Measurements from ENCODE around the gene CCZ1B.
"Not testable (repeated sequence)": the region's sequence is repeated elsewhere in the genome, so short reads cannot be mapped to it uniquely, and the experiment has no call there.

Gene CCZ1B

GRCh38 chr7:6853681-6854080, 27.6 kb upstream of the CCZ1B start:
- not testable (repeated sequence) for H3K4me3 ChIP-seq (ENCODE audit: low read length in 2 of 2)

GRCh38 chr7:6849127-6849526, 23.1 kb upstream of the CCZ1B start:
- not testable (repeated sequence) for H3K4me3 ChIP-seq (ENCODE audit: low read length in 2 of 2); H3K9ac ChIP-seq (ENCODE audit: low read length in 2 of 2); H3K27me3 ChIP-seq (ENCODE audit: control insufficient read depth in 1 of 2, insufficient read depth in 2 of 2, low read length in 2 of 2); H3K9me3 ChIP-seq (ENCODE audit: control insufficient read depth in 2 of 2, low read length in 2 of 2); H3K4me1 ChIP-seq (ENCODE audit: control insufficient read depth, insufficient read depth, low read length); H3K36me3 ChIP-seq (ENCODE audit: control insufficient read depth in 2 of 2, insufficient read depth in 2 of 2, low read length in 2 of 2); H3K27ac ChIP-seq (ENCODE audit: low read length)

More at GRCh38 chr7:6853681-6854080, 27.6 kb upstream of the CCZ1B start:
- H3K4me1 ChIP-seq (ENCODE audit: control insufficient read depth, insufficient read depth, low read length); H3K36me3 ChIP-seq (ENCODE audit: control insufficient read depth in 2 of 2, insufficient read depth in 2 of 2, low read length in 2 of 2); H3K27ac ChIP-seq (ENCODE audit: low read length); H3K9ac ChIP-seq (ENCODE audit: low read length in 2 of 2); H3K9me3 ChIP-seq (ENCODE audit: control insufficient read depth in 2 of 2, low read length in 2 of 2); H3K27me3 ChIP-seq (ENCODE audit: control insufficient read depth in 1 of 2, insufficient read depth in 2 of 2, low read length in 2 of 2): not testable (repeated sequence)

GRCh38 chr7:6847751-6848150, 21.7 kb upstream of the CCZ1B start:
- H3K9me3 ChIP-seq (ENCODE audit: control insufficient read depth in 2 of 2, low read length in 2 of 2); H3K4me3 ChIP-seq (ENCODE audit: low read length in 2 of 2); H3K27me3 ChIP-seq (ENCODE audit: control insufficient read depth in 1 of 2, insufficient read depth in 2 of 2, low read length in 2 of 2); H3K36me3 ChIP-seq (ENCODE audit: control insufficient read depth in 2 of 2, insufficient read depth in 2 of 2, low read length in 2 of 2); H3K9ac ChIP-seq (ENCODE audit: low read length in 2 of 2); H3K4me1 ChIP-seq (ENCODE audit: control insufficient read depth, insufficient read depth, low read length); H3K27ac ChIP-seq (ENCODE audit: low read length): not testable (repeated sequence)

GRCh38 chr7:6845971-6846449, 19.9 kb upstream of the CCZ1B start:
- not testable (repeated sequence) for H3K27me3 ChIP-seq (ENCODE audit: control insufficient read depth in 1 of 2, insufficient read depth in 2 of 2, low read length in 2 of 2); H3K4me1 ChIP-seq (ENCODE audit: control insufficient read depth, insufficient read depth, low read length); H3K27ac ChIP-seq (ENCODE audit: low read length); H3K4me3 ChIP-seq (ENCODE audit: low read length in 2 of 2); H3K9me3 ChIP-seq (ENCODE audit: control insufficient read depth in 2 of 2, low read length in 2 of 2); H3K9ac ChIP-seq (ENCODE audit: low read length in 2 of 2); H3K36me3 ChIP-seq (ENCODE audit: control insufficient read depth in 2 of 2, insufficient read depth in 2 of 2, low read length in 2 of 2)

- not testable (repeated sequence) for H3K9ac ChIP-seq (ENCODE audit: low read length in 2 of 2); H3K27ac ChIP-seq (ENCODE audit: low read length); H3K4me3 ChIP-seq (ENCODE audit: low read length in 2 of 2); H3K27me3 ChIP-seq (ENCODE audit: control insufficient read depth in 1 of 2, insufficient read depth in 2 of 2, low read length in 2 of 2); H3K4me1 ChIP-seq (ENCODE audit: control insufficient read depth, insufficient read depth, low read length); H3K36me3 ChIP-seq (ENCODE audit: control insufficient read depth in 2 of 2, insufficient read depth in 2 of 2, low read length in 2 of 2); H3K9me3 ChIP-seq (ENCODE audit: control insufficient read depth in 2 of 2, low read length in 2 of 2)
These were observed 17.6 kb upstream of the CCZ1B start for GRCh38 chr7:6843654-6844053.

GRCh38 chr7:6843092-6843491, 17.0 kb upstream of the CCZ1B start:
- H3K27ac ChIP-seq (ENCODE audit: low read length); H3K27me3 ChIP-seq (ENCODE audit: control insufficient read depth in 1 of 2, insufficient read depth in 2 of 2, low read length in 2 of 2); H3K4me3 ChIP-seq (ENCODE audit: low read length in 2 of 2); H3K9me3 ChIP-seq (ENCODE audit: control insufficient read depth in 2 of 2, low read length in 2 of 2); H3K9ac ChIP-seq (ENCODE audit: low read length in 2 of 2); H3K36me3 ChIP-seq (ENCODE audit: control insufficient read depth in 2 of 2, insufficient read depth in 2 of 2, low read length in 2 of 2); H3K4me1 ChIP-seq (ENCODE audit: control insufficient read depth, insufficient read depth, low read length): not testable (repeated sequence)

GRCh38 chr7:6842278-6842921, 16.3 kb upstream of the CCZ1B start:
- not testable (repeated sequence) for H3K27me3 ChIP-seq (ENCODE audit: control insufficient read depth in 1 of 2, insufficient read depth in 2 of 2, low read length in 2 of 2); H3K9ac ChIP-seq (ENCODE audit: low read length in 2 of 2); H3K36me3 ChIP-seq (ENCODE audit: control insufficient read depth in 2 of 2, insufficient read depth in 2 of 2, low read length in 2 of 2); H3K4me1 ChIP-seq (ENCODE audit: control insufficient read depth, insufficient read depth, low read length); H3K4me3 ChIP-seq (ENCODE audit: low read length in 2 of 2); H3K9me3 ChIP-seq (ENCODE audit: control insufficient read depth in 2 of 2, low read length in 2 of 2); H3K27ac ChIP-seq (ENCODE audit: low read length)

GRCh38 chr7:6837081-6837480, 11.0 kb upstream of the CCZ1B start:
- H3K36me3 ChIP-seq (ENCODE audit: control insufficient read depth in 2 of 2, insufficient read depth in 2 of 2, low read length in 2 of 2); H3K9me3 ChIP-seq (ENCODE audit: control insufficient read depth in 2 of 2, low read length in 2 of 2); H3K4me1 ChIP-seq (ENCODE audit: control insufficient read depth, insufficient read depth, low read length); H3K4me3 ChIP-seq (ENCODE audit: low read length in 2 of 2); H3K27me3 ChIP-seq (ENCODE audit: control insufficient read depth in 1 of 2, insufficient read depth in 2 of 2, low read length in 2 of 2); H3K9ac ChIP-seq (ENCODE audit: low read length in 2 of 2); H3K27ac ChIP-seq (ENCODE audit: low read length): not testable (repeated sequence)

GRCh38 chr7:6835521-6835920, 9.4 kb upstream of the CCZ1B start:
- H3K9me3 ChIP-seq (ENCODE audit: control insufficient read depth in 2 of 2, low read length in 2 of 2); H3K27ac ChIP-seq (ENCODE audit: low read length); H3K9ac ChIP-seq (ENCODE audit: low read length in 2 of 2); H3K4me3 ChIP-seq (ENCODE audit: low read length in 2 of 2); H3K27me3 ChIP-seq (ENCODE audit: control insufficient read depth in 1 of 2, insufficient read depth in 2 of 2, low read length in 2 of 2); H3K36me3 ChIP-seq (ENCODE audit: control insufficient read depth in 2 of 2, insufficient read depth in 2 of 2, low read length in 2 of 2); H3K4me1 ChIP-seq (ENCODE audit: control insufficient read depth, insufficient read depth, low read length): not testable (repeated sequence)

- Histone ChIP-seq H3K4me3 (ENCODE audit: low read length in 2 of 2) (no peak overlapping the region), H3K27ac (ENCODE audit: low read length) (no peak overlapping the region), H3K9ac (ENCODE audit: low read length in 2 of 2) (no peak overlapping the region), H3K4me1 (ENCODE audit: control insufficient read depth, insufficient read depth, low read length) (no peaks in the 10 kb centered on the region), H3K27me3 (ENCODE audit: control insufficient read depth in 1 of 2, insufficient read depth in 2 of 2, low read length in 2 of 2) (peaks cover 0 to 7% of the 10 kb centered on the region in 2 donors), H3K9me3 (ENCODE audit: control insufficient read depth in 2 of 2, low read length in 2 of 2) (no peaks in the 10 kb centered on the region), H3K36me3 (ENCODE audit: control insufficient read depth in 2 of 2, insufficient read depth in 2 of 2, low read length in 2 of 2) (no peaks in the 10 kb centered on the region)
These were observed 7.6 kb upstream of the CCZ1B start for GRCh38 chr7:6833636-6834035.

GRCh38 chr7:6831018-6831725, 5.1 kb upstream of the CCZ1B start:
- H3K9me3 ChIP-seq (ENCODE audit: control insufficient read depth in 2 of 2, low read length in 2 of 2), result no peaks in the 10 kb centered on the region
- H3K4me1 ChIP-seq (ENCODE audit: control insufficient read depth, insufficient read depth, low read length), result no peaks in the 10 kb centered on the region
- H3K9ac ChIP-seq (ENCODE audit: low read length in 2 of 2), result no peak overlapping the region
- H3K36me3 ChIP-seq (ENCODE audit: control insufficient read depth in 2 of 2, insufficient read depth in 2 of 2, low read length in 2 of 2), result no peaks in the 10 kb centered on the region
- H3K4me3 ChIP-seq (ENCODE audit: low read length in 2 of 2), result no peak overlapping the region
- H3K27ac ChIP-seq (ENCODE audit: low read length), result no peak overlapping the region
- H3K27me3 ChIP-seq (ENCODE audit: control insufficient read depth in 1 of 2, insufficient read depth in 2 of 2, low read length in 2 of 2), result peaks cover 0 to 7% of the 10 kb centered on the region in 2 donors

All from stomach smooth muscle (tissue), 2 donors.